T-cell (primary cell): ENCODE data around the gene CADM2. TPM values are rescaled to one million over a fixed set of nuclear protein-coding genes. Genes with fewer than 3 reads are reported as not detected.

Source experiments
- ATAC-seq, 4 experiments: fragments of 200-7000 bp in 3 of 4; fragments of 150-1000 bp in 1 of 4; cut with Tn5 transposase; replicated peaks in 1 of 4; 1 replicate in 3 of 4; 2 replicates in 1 of 4; pipeline ENCODE4 v1.10.0; 2021; ENCODE audit warnings: moderate library complexity in 3 of 4, mild to moderate bottlenecking in 2 of 4, moderate number of reproducible peaks in 1 of 4
- CTCF ChIA-PET, 2 donors: fragments of 300-600 bp; sonication (Branson Sonifier 250); formaldehyde crosslinking; loops; one replicate each; lab custom pipeline; 2022; ENCODE audit warnings: antibody characterized with exemption in 2 of 2; lab: Charles Lee
- POLR2A ChIA-PET, 2 donors: fragments of 300-600 bp; sonication (Branson Sonifier 250); formaldehyde crosslinking; loops; one replicate each; lab custom pipeline; 2022; ENCODE audit warnings: antibody characterized with exemption in 2 of 2; lab: Charles Lee
- DNase-seq, 35 experiments: peaks; one replicate each; pipeline versions ENCODE4 v3.0.0 to v3.0.0-alpha.2; 2013 to 2023
- H3K27ac ChIP-seq: one replicate; pipeline ENCODE4 v1.5.1; 2013; ENCODE audit warnings: low read length
- H3K27me3 ChIP-seq, 2 experiments: replicated peaks in 1 of 2; 1 replicate in 1 of 2; 2 replicates in 1 of 2; pipeline versions ENCODE4 v1.6.1 to v1.7.0; 2013; ENCODE audit warnings: low read length in 1 of 2, mixed read lengths in 1 of 2; ENCODE audit not compliant: control insufficient read depth in 2 of 2, insufficient read depth in 2 of 2; ENCODE audit errors: extremely low read depth in 1 of 2
- H3K36me3 ChIP-seq, 2 donors: 1 replicate in 1 of 2; 2 replicates in 1 of 2; pipeline versions ENCODE4 v1.6.1 to v1.7.0; 2013; ENCODE audit warnings: low read length in 1 of 2; ENCODE audit not compliant: control insufficient read depth in 2 of 2, insufficient read depth in 1 of 2; ENCODE audit errors: extremely low read depth in 1 of 2
- H3K4me1 ChIP-seq, 2 experiments: 1 replicate in 1 of 2; 2 replicates in 1 of 2; pipeline versions ENCODE4 v1.6.1 to v1.7.0; 2013; ENCODE audit warnings: low read length in 2 of 2, mixed read lengths in 1 of 2; ENCODE audit not compliant: insufficient read depth in 2 of 2, control insufficient read depth in 1 of 2; ENCODE audit errors: extremely low read depth in 1 of 2
- H3K4me3 ChIP-seq, 2 donors: 1 replicate in 1 of 2; 2 replicates in 1 of 2; pipeline versions ENCODE4 v1.5.1 to v1.7.0; 2013; ENCODE audit warnings: mild to moderate bottlenecking in 2 of 2, low read length in 1 of 2, moderate library complexity in 1 of 2; ENCODE audit not compliant: control insufficient read depth in 1 of 2; ENCODE audit errors: extremely low read depth in 1 of 2
- H3K9me3 ChIP-seq: 2 replicates; pipeline ENCODE4 v1.7.0; 2013
- H3K27ac Mint-ChIP-seq, 2 donors: one replicate each; pipeline ENCODE4 v1.8.0; 2020 to 2021; ENCODE audit warnings: mild to moderate bottlenecking in 2 of 2, mixed read lengths in 2 of 2
- H3K27me3 Mint-ChIP-seq, 2 donors: one replicate each; pipeline ENCODE4 v1.8.0; 2021 to 2022; ENCODE audit warnings: mixed read lengths in 2 of 2
- H3K36me3 Mint-ChIP-seq: one replicate; pipeline ENCODE4 v1.8.0; 2021; ENCODE audit warnings: mixed read lengths
- H3K4me1 Mint-ChIP-seq, 3 donors: one replicate each; pipeline ENCODE4 v1.8.0; 2020 to 2022; ENCODE audit warnings: mixed read lengths in 3 of 3, mild to moderate bottlenecking in 1 of 3
- H3K4me3 Mint-ChIP-seq, 3 donors: one replicate each; pipeline ENCODE4 v1.8.0; 2020 to 2022; ENCODE audit warnings: mild to moderate bottlenecking in 3 of 3, mixed read lengths in 3 of 3, moderate library complexity in 3 of 3
- H3K9me3 Mint-ChIP-seq, 3 donors: one replicate each; pipeline ENCODE4 v1.8.0; 2020 to 2022; ENCODE audit warnings: mixed read lengths in 3 of 3
- WGBS: methylation state at CpG from one replicate; pipeline ENCODE4 v1.1.5; 2013; ENCODE audit warnings: missing lambda C conversion rate; ENCODE audit not compliant: insufficient coverage; 5-methylcytosine and 5-hydroxymethylcytosine counted together
- total RNA-seq, 35 experiments: library from RNA in 6 of 35; stranded (reverse) in 6 of 35; fragments of 120-200 nt in 1 of 35; gene quantifications; one replicate each; pipeline versions ENCODE4 v1.2.1 to v1.2.4 and lab custom pipeline; 2013 to 2026

The CADM2 gene
- total RNA-seq, 5 donors from 2014 or later (not counting 1 experiment from before 2014, with no cell fraction given), result 0.23 to 0.25 TPM; not detected in 3

GRCh38 chr3:85632921-85633320 lies 674.1 kb downstream of the CADM2 start:
- Histone ChIP-seq H3K4me1 (no peaks in the 10 kb centered on the region), H3K36me3 (no peaks in the 10 kb centered on the region), H3K4me3 (no peak overlapping the region), H3K9me3 (no peaks in the 10 kb centered on the region), H3K27me3 (no peaks in the 10 kb centered on the region), H3K27ac (no peak overlapping the region)
- Mint-ChIP-seq H3K27me3 (no peaks in the 10 kb centered on the region), H3K4me3 (no peak overlapping the region), H3K27ac (no peak overlapping the region), H3K9me3 (peaks cover 3 to 9% (median 5%) of the 10 kb centered on the region in 3 donors), H3K36me3 (no peaks in the 10 kb centered on the region), H3K4me1 (no peaks in the 10 kb centered on the region)
- ChIA-PET POLR2A (no interaction called here), CTCF (no interaction called here)
- ATAC-seq (no peak), DNase-seq (no peak)
- no CpG with 5 or more reads among the region's 4 CpGs for WGBS

GRCh38 chr3:85652360-85652759 lies 693.6 kb downstream of the CADM2 start:
- ChIA-PET POLR2A (no interaction called here), CTCF (no interaction called here)
- no peaks in the 10 kb centered on the region for H3K27me3 Mint-ChIP-seq
- no peaks in the 10 kb centered on the region for H3K4me1 ChIP-seq
- no peaks in the 10 kb centered on the region for H3K27me3 ChIP-seq
- no peaks in the 10 kb centered on the region for H3K36me3 Mint-ChIP-seq
- no peaks in the 10 kb centered on the region for H3K36me3 ChIP-seq
- DNase-seq (no peak), ATAC-seq (no peak)
- no peak overlapping the region for H3K4me3 Mint-ChIP-seq
- no CpG with 5 or more reads among the region's 1 CpG for WGBS
- no peak overlapping the region for H3K27ac Mint-ChIP-seq
- H3K9me3 ChIP-seq, result no peaks in the 10 kb centered on the region
- H3K9me3 Mint-ChIP-seq, result peaks cover 5 to 18% (median 7%) of the 10 kb centered on the region in 3 donors
- no peak overlapping the region for H3K4me3 ChIP-seq
- no peak overlapping the region for H3K27ac ChIP-seq
- no peaks in the 10 kb centered on the region for H3K4me1 Mint-ChIP-seq

GRCh38 chr3:85660451-85660850 lies 701.7 kb downstream of the CADM2 start:
- Histone ChIP-seq H3K9me3 (no peaks in the 10 kb centered on the region), H3K4me1 (no peaks in the 10 kb centered on the region), H3K27ac (no peak overlapping the region), H3K36me3 (no peaks in the 10 kb centered on the region), H3K27me3 (no peaks in the 10 kb centered on the region), H3K4me3 (no peak overlapping the region)
- Mint-ChIP-seq H3K36me3 (no peaks in the 10 kb centered on the region), H3K4me1 (no peaks in the 10 kb centered on the region), H3K9me3 (peaks cover 0 to 11% (median 5%) of the 10 kb centered on the region in 3 donors), H3K27me3 (no peaks in the 10 kb centered on the region), H3K27ac (no peak overlapping the region), H3K4me3 (no peak overlapping the region)
- ChIA-PET CTCF (interaction anchor here in 1 of 2 donors (0.6 kb wide), 2 partner anchors 9 to 1797 kb away, joined by 4 to 5 read pairs; no protein-coding TSS in a partner anchor), POLR2A (no interaction called here)
- ATAC-seq (no peak), DNase-seq (no peak)
- WGBS, result no CpG with 5 or more reads among the region's 2 CpGs

- CTCF ChIA-PET, result interaction anchor here in 1 of 2 donors (0.7 kb wide), 1 partner anchor 209 kb away, joined by 6 read pairs; no protein-coding TSS in a partner anchor
- Histone ChIP-seq H3K9me3 (no peaks in the 10 kb centered on the region), H3K4me3 (no peak overlapping the region), H3K27me3 (no peaks in the 10 kb centered on the region), H3K36me3 (no peaks in the 10 kb centered on the region), H3K27ac (no peak overlapping the region), H3K4me1 (no peaks in the 10 kb centered on the region)
- no peak overlapping the region for H3K27ac Mint-ChIP-seq
- 75% methylated on average over 1 of the region's 3 CpGs for WGBS
- POLR2A ChIA-PET, result no interaction called here
- no peak overlapping the region for H3K4me3 Mint-ChIP-seq
- H3K4me1 Mint-ChIP-seq, result no peaks in the 10 kb centered on the region
- ATAC-seq (no peak), DNase-seq (no peak)
- peaks cover 0 to 8% (median 4%) of the 10 kb centered on the region in 3 donors for H3K9me3 Mint-ChIP-seq
- H3K36me3 Mint-ChIP-seq, result no peaks in the 10 kb centered on the region
- H3K27me3 Mint-ChIP-seq, result no peaks in the 10 kb centered on the region
Observed at GRCh38 chr3:85662462-85662861, 703.7 kb downstream of the CADM2 start.

- H3K4me3 Mint-ChIP-seq, result no peak overlapping the region
- H3K27ac Mint-ChIP-seq, result no peak overlapping the region
- H3K36me3 ChIP-seq, result no peaks in the 10 kb centered on the region
- ChIA-PET CTCF (no interaction called here), POLR2A (no interaction called here)
- DNase-seq, result no peak
- H3K4me1 ChIP-seq, result no peaks in the 10 kb centered on the region
- no CpG with 5 or more reads among the region's 5 CpGs for WGBS
- no peak overlapping the region for H3K27ac ChIP-seq
- no peak overlapping the region for H3K4me3 ChIP-seq
- no peaks in the 10 kb centered on the region for H3K27me3 Mint-ChIP-seq
- H3K4me1 Mint-ChIP-seq, result no peaks in the 10 kb centered on the region
- ATAC-seq, result no peak
- no peaks in the 10 kb centered on the region for H3K36me3 Mint-ChIP-seq
- peaks cover 6 to 20% (median 10%) of the 10 kb centered on the region in 3 donors for H3K9me3 Mint-ChIP-seq
- no peaks in the 10 kb centered on the region for H3K9me3 ChIP-seq
- H3K27me3 ChIP-seq, result no peaks in the 10 kb centered on the region
Observed at GRCh38 chr3:85667744-85668143, 709.0 kb downstream of the CADM2 start.

- ChIA-PET POLR2A (interaction anchor here in 1 of 2 donors (0.6 kb wide), 1 partner anchor 116 kb away, joined by 3 read pairs; no protein-coding TSS in a partner anchor), CTCF (no interaction called here)
- no peaks in the 10 kb centered on the region for H3K27me3 ChIP-seq
- no CpG with 5 or more reads among the region's 2 CpGs for WGBS
- Mint-ChIP-seq H3K27me3 (no peaks in the 10 kb centered on the region), H3K27ac (no peak overlapping the region), H3K36me3 (no peaks in the 10 kb centered on the region), H3K4me3 (no peak overlapping the region), H3K4me1 (no peaks in the 10 kb centered on the region), H3K9me3 (peaks cover 5 to 20% (median 10%) of the 10 kb centered on the region in 3 donors)
- H3K9me3 ChIP-seq, result no peaks in the 10 kb centered on the region
- no peak overlapping the region for H3K27ac ChIP-seq
- H3K36me3 ChIP-seq, result no peaks in the 10 kb centered on the region
- H3K4me3 ChIP-seq, result no peak overlapping the region
- no peaks in the 10 kb centered on the region for H3K4me1 ChIP-seq
- ATAC-seq (no peak), DNase-seq (no peak)
Observed at GRCh38 chr3:85670634-85671205, 711.9 kb downstream of the CADM2 start.
